Non-pigmented ciliary epithelial cell (primary cell): ENCODE results near the gene RSBN1L.
"Not testable (repeated sequence)": the region's sequence is repeated elsewhere in the genome, so short reads cannot be mapped to it uniquely, and the experiment has no call there.

ENCODE experiments used
- DNase-seq: peaks from one replicate; pipeline ENCODE4 v3.0.0-alpha.2; 2010; ENCODE audit warnings: low read depth

Gene RSBN1L

GRCh38 chr7:77696057-77696642 lies at the start of gene RSBN1L:
Gene RSBN1L, plus strand, starts transcription at chr7:77696459. Its CDS starts 11 bp downstream, at chr7:77696470.
- peak; percentile 91 for DNase-seq

GRCh38 chr7:77648742-77649338 lies 47.4 kb upstream of the RSBN1L start:
- DNase-seq: no peak

DNA sequence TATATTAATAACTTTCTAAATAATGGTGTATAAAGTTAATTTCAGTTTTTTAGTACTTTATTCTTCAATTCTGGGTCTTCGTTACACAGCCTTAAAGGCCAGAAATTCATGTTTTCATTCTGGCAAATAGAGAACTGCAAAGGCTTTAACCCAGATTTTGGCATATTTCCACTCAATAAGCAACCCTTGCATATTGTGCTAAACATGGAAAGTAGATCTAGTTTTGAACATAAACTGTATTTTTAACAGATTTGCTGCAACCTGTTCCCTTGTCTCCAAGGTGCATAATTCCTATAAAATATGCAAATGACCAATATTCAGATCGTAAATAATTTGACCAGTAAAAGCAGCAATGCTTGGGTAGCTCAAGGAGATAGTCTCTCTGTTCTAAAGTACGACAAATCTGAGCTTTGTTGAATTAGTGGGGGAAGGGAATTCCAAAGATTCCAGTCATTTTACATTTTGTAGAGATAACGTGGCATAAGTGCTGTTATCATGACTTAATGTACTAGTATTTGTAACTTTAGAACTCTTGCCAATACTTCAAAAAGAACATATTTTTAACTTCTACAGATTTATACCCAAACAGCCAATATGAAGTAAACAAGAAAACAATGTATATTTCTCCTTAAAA lies 46.4 kb upstream of the RSBN1L start:
- DNase-seq: peak; percentile 51

DNA sequence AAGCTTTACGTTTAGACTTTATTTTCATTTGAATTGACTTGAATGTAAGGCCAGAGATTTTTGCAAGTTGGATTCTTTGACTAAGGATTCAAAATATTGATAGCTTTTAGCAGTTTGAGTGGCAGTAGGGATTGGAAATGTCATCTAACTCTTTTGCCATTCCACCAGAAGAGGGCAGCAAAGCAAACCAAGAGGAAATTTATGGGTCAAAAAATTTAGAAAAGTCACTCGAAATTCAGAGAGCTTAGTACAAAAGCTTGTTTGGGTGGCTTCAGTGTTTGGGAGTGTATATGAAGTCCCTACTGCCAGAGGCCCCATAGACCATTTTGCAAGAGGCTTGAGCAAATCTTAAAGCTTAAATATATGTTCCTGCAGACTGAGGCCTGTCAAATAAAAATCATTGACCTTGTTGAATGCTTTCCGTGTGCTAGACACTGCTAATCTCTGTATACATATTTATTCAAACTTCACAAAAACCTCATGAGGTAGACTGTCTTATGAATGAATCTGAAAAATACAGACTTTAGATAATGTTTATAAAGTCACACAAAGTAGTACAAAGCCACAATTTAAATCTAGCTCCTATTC lies 44.6 kb upstream of the RSBN1L start:
- DNase-seq: no peak

GRCh38 chr7:77652826-77653225 lies 43.4 kb upstream of the RSBN1L start:
- not testable (repeated sequence) for DNase-seq

DNA sequence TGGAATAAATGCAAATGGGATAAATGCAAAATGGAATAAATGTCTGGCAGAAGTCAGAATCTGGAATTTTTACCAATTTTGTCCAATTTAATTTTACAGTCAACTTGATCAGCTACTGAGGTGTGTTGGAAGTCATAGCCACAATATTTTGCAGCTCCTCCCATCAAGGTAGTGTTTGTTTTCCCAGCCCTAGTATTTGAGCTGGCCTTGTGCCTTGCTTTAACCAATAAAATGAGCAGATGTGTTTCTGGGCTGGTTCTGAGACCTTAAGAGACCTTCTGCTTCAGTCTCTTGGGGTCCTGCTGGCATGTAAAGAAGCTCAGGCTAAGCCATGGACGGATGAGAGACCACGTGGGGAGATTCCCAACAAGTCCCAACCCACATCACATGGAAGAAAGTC lies 42.7 kb upstream of the RSBN1L start:
- DNase-seq: no peak

GRCh38 chr7:77655356-77655755 lies 40.9 kb upstream of the RSBN1L start:
- no peak for DNase-seq

GRCh38 chr7:77655836-77656455 lies 40.3 kb upstream of the RSBN1L start:
- no peak for DNase-seq

DNA sequence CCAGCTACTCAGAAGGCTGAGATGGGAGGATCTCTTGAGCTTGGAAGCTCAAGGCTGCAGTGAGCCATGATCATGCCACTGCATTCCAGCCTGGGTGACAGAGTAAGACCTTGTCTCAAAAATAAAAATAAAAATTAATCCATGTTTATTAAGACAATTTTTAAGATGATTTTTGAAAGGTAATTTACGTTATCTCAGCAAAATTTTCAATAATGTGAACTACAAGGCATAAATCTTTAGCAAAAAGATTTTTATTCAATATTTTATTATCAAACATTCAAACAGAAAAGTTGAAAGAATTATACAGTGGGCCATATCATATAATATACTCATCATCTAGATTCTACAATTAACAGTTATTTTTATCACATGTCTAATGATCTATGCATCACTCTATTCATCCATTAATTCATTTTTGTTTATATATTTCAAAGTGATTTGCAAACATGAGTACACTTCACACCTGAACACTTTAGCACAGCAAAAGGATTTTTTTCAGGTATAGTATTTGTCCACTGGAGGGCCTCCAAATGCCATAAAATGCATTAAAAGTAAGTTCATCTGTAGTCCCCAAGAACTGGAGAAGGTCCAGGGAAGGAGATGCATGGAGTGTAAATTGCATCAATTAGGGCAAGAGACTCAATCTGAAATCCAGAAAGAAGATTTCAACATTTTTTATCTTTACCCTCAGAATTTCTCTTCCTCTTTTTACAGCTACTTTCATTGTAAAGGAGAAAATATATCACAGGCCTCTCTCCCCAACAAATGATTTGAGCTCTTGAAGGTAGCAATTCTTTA lies 38.6 kb upstream of the RSBN1L start:
- DNase-seq: no peak

DNA sequence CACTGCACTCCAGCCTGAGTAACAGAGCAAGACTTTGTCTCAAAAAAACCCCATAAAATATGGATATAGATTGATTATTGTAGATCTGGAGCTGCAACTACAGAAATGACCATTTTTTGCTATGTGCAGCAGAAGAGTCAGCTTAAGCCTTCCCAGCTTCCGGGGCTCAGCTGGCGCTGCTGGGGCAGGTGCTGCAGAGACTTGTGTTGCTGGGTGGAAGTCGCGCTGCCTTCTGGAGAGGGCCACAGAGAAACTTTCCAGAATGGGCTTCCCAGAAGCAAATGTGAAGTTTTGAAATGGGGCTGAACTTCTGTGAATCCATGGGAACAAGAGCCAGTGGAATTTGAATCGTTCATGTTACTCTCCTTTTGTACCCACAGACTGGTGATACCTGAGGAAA lies 37.3 kb upstream of the RSBN1L start:
- DNase-seq: no peak

GRCh38 chr7:77661816-77662215 lies 34.4 kb upstream of the RSBN1L start:
- no peak for DNase-seq

GRCh38 chr7:77662869-77663268 lies 33.4 kb upstream of the RSBN1L start:
- DNase-seq: no peak

DNA sequence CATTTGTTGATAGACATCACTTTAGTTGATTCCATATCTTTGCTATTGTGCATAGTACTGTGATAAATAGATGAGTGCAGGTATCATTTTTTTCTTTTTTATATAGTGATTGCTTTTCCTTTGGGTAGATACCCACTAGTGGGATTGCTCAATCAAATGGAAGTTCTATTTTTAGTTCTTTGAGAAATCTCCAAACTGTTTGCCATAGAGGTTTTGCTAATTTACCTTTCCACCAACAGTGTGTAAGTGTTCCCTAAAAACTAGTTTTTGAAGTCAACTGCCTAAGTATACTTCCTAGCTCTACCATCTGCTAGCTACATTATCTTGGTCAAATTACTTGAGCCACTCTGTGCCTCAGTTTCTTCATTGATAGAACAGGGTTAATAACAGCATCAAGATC lies 31.5 kb upstream of the RSBN1L start:
- DNase-seq: no peak

GRCh38 chr7:77665161-77665560 lies 31.1 kb upstream of the RSBN1L start:
- DNase-seq: no peak

- no peak for DNase-seq
These were observed 28.7 kb upstream of the RSBN1L start for GRCh38 chr7:77667459-77668086.

DNA sequence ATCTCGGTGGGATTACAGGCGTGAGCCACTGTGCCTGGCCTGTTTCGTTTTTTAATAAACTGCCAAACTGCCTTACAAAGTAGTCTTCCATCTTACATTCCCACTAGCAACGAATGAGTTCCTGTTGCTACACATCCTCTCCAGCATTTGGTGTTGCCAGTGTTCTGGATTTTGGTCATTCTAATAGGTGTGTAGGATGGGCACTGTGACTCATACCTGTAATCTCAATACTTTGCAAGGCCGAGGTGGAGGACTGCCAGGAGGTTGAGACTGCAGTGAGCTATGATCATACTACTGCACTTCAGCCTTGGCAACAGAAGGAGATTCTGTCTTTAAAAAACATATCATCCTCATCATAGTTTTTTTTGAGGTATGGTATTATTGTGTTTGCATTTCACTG lies 21.4 kb upstream of the RSBN1L start:
- DNase-seq: no peak

DNA sequence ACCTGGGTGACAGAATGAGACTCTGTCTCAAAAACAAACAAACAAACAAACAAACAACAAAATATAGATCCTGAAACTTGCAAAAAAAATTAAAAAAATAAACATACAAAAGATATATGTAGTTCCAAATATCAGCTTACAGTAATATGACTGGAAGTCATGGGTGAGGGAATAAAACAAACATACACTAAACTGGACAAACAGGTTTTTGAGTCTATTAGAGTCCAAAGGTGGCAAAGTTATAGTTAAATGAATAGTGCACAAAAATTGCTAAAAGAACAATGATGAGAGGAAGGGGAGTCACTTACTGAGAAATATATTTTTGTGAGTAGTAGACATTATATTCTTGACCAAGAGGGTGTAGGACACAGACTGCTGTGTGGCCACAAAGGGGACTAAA lies 16.7 kb upstream of the RSBN1L start:
- DNase-seq: no peak

DNA sequence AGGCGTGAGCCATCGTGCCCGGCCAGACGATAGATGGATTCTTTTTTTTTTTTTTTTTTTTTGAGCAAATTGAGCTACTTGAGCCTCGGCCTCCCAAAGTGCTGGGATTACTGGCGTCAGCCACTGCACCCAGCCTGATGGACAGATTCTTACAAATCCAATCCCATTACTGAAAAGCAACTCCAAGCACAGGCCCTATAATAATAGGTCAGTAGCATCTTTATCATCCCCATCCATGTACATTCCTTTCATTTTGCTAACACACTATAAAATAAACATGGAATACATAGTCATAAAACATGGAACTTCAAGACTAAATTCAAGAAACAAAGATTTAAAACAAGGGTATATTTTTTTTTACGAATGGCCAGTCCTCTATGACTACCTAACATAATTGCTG lies 16.0 kb upstream of the RSBN1L start:
- no peak for DNase-seq

DNA sequence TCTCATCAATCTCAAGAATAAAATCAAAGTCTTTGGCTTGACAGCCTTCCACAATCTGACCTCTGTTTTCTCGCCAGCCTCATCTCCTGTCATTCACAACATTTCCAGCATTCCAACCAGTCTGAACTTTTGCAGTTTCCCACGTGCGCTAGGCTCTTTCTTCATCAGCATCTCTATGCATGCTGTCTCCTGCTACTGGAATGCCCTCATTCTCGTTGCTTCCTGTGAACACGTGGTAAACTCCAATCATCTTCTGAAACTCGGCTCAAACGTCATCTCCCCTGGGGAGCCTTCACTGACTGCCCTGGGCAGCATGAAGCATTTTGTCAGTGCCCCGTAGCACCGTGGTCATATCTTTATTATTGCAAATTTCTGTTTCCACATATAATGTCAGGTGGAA lies 12.2 kb upstream of the RSBN1L start:
- peak; percentile 72 for DNase-seq

DNA sequence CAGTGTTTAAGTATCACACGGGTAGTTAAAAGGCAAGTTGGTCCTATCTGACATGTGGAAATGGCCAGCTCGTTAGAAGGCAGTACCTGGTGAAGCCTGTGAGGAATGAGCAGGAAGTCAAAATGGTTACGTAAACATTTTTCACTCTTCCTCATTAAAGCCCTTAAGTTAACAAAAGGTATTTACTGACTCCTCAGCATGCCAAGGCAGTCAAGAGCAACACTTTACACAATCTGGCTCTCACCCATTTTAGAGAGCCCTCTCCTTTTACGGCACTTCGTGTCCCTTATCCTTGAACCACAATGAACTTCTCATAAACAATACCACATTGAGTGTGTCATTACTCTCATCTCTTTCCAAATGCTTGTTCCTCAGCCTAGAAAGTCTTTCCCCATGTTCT lies 11.0 kb upstream of the RSBN1L start:
- no peak for DNase-seq

- DNase-seq: no peak
These were observed 9.0 kb upstream of the RSBN1L start for GRCh38 chr7:77687100-77687746.
